Endothelial cell (in vitro differentiated cells): ENCODE data around the gene EWSR1. TPM values are rescaled to one million over a fixed set of nuclear protein-coding genes. Genes with fewer than 3 reads are reported as not detected.

Source experiments
- DNase-seq: peaks from one replicate; pipeline ENCODE4 v3.0.0; 2021; ENCODE audit warnings: low spot score
- H3K27ac Mint-ChIP-seq: one replicate; pipeline ENCODE4 v1.8.0; 2021; ENCODE audit warnings: mixed read lengths, inconsistent platforms; ENCODE audit not compliant: unreplicated experiment
- H3K27me3 Mint-ChIP-seq: one replicate; pipeline ENCODE4 v1.8.0; 2021; ENCODE audit warnings: mild to moderate bottlenecking, moderate library complexity, mixed read lengths, inconsistent platforms; ENCODE audit not compliant: unreplicated experiment
- H3K36me3 Mint-ChIP-seq: one replicate; pipeline ENCODE4 v1.8.0; 2021; ENCODE audit warnings: mild to moderate bottlenecking, low read depth, mixed read lengths, inconsistent platforms; ENCODE audit not compliant: unreplicated experiment
- H3K4me1 Mint-ChIP-seq: one replicate; pipeline ENCODE4 v1.8.0; 2021; ENCODE audit warnings: mild to moderate bottlenecking, mixed read lengths, inconsistent platforms; ENCODE audit not compliant: unreplicated experiment
- H3K4me3 Mint-ChIP-seq: one replicate; pipeline ENCODE4 v1.8.0; 2021; ENCODE audit warnings: mild to moderate bottlenecking, mixed read lengths, inconsistent platforms; ENCODE audit not compliant: unreplicated experiment
- H3K9me3 Mint-ChIP-seq: one replicate; pipeline ENCODE4 v1.8.0; 2021; ENCODE audit warnings: mixed read lengths, inconsistent platforms; ENCODE audit not compliant: unreplicated experiment
- total RNA-seq: library from RNA; stranded (reverse); fragmentation: NEBNext Ultra II Directional; extraction: Animal tissue kit (Norgen Biotek cat#: 25700); gene quantifications from one replicate; pipeline ENCODE4 v1.2.1, GENCODE V29; 2021; ENCODE audit not compliant: unreplicated experiment
- TF ChIP-seq, protein P1 (sequence below): fragments of 200-600 bp; sonication (generic); IDR thresholded peaks from one replicate; pipeline ENCODE4 v1.5.0; 2021; ENCODE audit warnings: antibody characterized with exemption; ENCODE audit not compliant: unreplicated experiment

EWSR1 gene
- total RNA-seq, 1 donor from 2014 or later, result 307 TPM

- H3K27me3 Mint-ChIP-seq, result peaks cover 29% of the 10 kb centered on the region
- no peaks in the 10 kb centered on the region for H3K9me3 Mint-ChIP-seq
- H3K4me1 Mint-ChIP-seq, result peaks cover 40% of the 10 kb centered on the region
- H3K36me3 Mint-ChIP-seq, result peaks cover 36% of the 10 kb centered on the region
- no peak for DNase-seq
- H3K4me3 Mint-ChIP-seq, result peak overlapping the region; percentile 65
- H3K27ac Mint-ChIP-seq, result peak overlapping the region; percentile 82
- TF ChIP-seq, protein P1, sequence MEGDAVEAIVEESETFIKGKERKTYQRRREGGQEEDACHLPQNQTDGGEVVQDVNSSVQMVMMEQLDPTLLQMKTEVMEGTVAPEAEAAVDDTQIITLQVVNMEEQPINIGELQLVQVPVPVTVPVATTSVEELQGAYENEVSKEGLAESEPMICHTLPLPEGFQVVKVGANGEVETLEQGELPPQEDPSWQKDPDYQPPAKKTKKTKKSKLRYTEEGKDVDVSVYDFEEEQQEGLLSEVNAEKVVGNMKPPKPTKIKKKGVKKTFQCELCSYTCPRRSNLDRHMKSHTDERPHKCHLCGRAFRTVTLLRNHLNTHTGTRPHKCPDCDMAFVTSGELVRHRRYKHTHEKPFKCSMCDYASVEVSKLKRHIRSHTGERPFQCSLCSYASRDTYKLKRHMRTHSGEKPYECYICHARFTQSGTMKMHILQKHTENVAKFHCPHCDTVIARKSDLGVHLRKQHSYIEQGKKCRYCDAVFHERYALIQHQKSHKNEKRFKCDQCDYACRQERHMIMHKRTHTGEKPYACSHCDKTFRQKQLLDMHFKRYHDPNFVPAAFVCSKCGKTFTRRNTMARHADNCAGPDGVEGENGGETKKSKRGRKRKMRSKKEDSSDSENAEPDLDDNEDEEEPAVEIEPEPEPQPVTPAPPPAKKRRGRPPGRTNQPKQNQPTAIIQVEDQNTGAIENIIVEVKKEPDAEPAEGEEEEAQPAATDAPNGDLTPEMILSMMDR, result no peak
Measured at GRCh38 chr22:29312218-29313125, 44.4 kb downstream of the EWSR1 start.

- Mint-ChIP-seq H3K27me3 (peaks cover 27% of the 10 kb centered on the region), H3K36me3 (peaks cover 32% of the 10 kb centered on the region), H3K4me3 (peak overlapping the region; percentile 65), H3K27ac (peak overlapping the region; percentile 77), H3K4me1 (peaks cover 38% of the 10 kb centered on the region), H3K9me3 (no peaks in the 10 kb centered on the region)
- TF ChIP-seq, protein P1, result peak; percentile 98
- no peak for DNase-seq
Measured at GRCh38 chr22:29313126-29313575, 45.1 kb downstream of the EWSR1 start.

DNA sequence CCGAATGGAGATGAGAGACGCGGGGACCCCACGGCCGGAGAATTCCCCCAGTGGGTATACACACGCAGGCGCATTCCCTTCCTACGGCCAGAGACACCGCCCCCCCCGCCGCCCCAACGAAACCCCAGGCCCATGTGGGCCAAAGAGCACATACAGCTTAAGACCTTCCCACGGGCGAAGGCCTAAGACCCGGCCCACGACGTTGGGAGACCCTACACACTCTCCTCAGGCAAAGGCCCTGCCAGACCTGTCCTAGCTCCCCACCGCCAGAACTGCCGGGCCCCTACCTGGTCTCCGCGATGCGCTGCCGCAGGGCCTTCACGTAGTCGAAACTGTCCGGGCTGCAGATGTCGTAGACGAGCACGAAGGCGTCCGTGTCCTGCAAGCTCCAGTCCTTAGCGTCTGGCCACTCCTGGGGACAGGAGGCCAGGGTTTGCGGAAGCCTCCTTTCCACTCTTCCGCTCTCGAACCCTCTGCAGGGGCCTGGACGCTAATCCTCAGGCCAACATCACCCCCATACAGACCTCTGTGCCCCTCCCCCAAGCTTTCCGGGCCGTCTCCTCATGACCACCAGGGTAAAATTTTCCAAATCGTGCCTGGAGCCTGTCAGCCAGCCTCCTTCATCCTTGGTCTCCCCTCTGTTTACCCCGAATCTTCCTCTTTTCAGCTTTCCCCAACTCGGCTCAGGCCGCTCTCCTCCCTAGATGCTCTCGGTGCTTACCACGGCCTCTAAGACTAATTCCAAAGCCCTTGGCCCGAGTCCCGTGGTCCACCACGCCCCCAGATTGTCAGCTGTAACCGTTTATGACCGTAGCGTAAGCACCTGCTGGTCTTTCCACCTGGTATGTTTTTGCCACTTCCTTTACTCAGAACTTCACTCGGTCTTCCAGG is 45.8 kb downstream of the EWSR1 start:
- peak overlapping the region; percentile 91 for H3K27ac Mint-ChIP-seq
- peak overlapping the region; percentile 92 for H3K4me3 Mint-ChIP-seq
- peaks cover 35% of the 10 kb centered on the region for H3K4me1 Mint-ChIP-seq
- no peak for DNase-seq
- H3K27me3 Mint-ChIP-seq, result peaks cover 27% of the 10 kb centered on the region
- TF ChIP-seq, protein P1, result no peak
- H3K36me3 Mint-ChIP-seq, result peaks cover 32% of the 10 kb centered on the region
- H3K9me3 Mint-ChIP-seq, result no peaks in the 10 kb centered on the region

GRCh38 chr22:29314537-29315285 is 46.6 kb downstream of the EWSR1 start:
- Mint-ChIP-seq H3K4me1 (peaks cover 31% of the 10 kb centered on the region), H3K4me3 (peak overlapping the region; percentile 92), H3K27me3 (peaks cover 25% of the 10 kb centered on the region)

More at GRCh38 chr22:29314537-29315285, 46.6 kb downstream of the EWSR1 start:
- Mint-ChIP-seq H3K36me3 (peaks cover 32% of the 10 kb centered on the region), H3K9me3 (no peaks in the 10 kb centered on the region), H3K27ac (peak overlapping the region; percentile 91)
- TF ChIP-seq, protein P1, result no peak
- DNase-seq, result no peak
